ENCODE results near the gene PTMA.

PTMA gene

DNA sequence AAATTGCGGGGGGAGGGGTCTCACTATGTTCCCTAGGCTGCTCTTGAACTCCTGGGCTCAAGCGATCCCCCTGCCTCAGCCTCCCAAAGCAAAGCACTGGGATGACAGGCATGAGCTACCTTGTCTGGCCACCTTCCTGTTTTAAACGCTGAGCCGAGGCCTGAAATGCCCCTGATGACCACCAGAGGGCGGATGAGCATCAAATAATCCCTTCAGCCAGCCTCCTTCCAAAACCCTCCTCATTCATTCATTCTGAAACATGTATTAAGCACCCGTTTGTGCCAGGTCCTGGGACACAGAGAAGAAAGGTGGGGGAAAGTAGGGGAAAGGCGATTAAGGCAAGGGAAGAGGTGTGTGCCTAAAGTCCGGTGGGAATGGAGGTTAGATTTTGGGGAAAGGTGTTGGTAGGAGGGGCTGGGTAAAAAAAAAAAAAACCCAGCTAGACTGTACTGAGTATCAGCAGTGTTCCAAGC is 30.7 kb upstream of the PTMA start:
- ATAC-seq, result peak; percentile 58

GRCh38 chr2:231679908-231680284 is 28.4 kb upstream of the PTMA start:
- no peak for ATAC-seq

DNA sequence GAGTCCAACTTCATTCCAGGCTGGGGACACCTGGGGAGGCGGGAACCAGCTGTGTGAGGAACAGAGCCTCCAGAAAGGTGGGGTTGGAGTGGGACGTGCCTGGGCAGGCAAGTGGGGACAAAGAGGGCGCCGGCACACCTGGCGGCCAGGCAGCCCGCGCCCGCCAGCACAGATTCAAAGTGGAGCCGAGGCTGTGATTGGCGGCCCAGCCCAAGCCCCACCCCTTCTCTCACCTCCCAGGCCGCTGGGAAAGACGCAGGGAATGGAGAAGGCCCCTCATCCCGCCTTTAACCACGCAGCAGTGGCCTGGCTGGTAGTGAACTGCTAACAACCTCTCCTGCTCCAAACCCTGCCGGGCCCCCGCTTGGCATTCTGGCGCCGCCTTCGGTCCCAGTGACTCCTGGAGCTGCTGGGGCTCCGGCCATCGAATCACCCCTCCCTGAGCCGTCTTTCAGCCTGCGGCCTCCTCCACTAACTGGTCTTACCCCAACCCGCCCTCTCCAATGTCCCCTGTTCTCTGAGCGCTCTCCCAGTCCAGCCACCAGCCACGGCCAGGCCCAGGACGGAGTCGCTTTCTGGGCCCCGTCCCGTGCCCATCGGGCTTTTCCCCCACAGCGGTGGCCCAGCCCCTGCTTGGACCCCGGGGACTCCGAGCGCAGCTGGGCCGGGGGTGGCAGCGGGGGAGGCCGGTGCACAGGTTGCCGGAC is 27.9 kb upstream of the PTMA start:
- no peak for ATAC-seq

- peak in 1 of 2 donors; percentile 18 for ATAC-seq
These were observed 27.1 kb upstream of the PTMA start for GRCh38 chr2:231680992-231681852.

GRCh38 chr2:231682603-231683291 is 25.6 kb upstream of the PTMA start:
- no peak for ATAC-seq

DNA sequence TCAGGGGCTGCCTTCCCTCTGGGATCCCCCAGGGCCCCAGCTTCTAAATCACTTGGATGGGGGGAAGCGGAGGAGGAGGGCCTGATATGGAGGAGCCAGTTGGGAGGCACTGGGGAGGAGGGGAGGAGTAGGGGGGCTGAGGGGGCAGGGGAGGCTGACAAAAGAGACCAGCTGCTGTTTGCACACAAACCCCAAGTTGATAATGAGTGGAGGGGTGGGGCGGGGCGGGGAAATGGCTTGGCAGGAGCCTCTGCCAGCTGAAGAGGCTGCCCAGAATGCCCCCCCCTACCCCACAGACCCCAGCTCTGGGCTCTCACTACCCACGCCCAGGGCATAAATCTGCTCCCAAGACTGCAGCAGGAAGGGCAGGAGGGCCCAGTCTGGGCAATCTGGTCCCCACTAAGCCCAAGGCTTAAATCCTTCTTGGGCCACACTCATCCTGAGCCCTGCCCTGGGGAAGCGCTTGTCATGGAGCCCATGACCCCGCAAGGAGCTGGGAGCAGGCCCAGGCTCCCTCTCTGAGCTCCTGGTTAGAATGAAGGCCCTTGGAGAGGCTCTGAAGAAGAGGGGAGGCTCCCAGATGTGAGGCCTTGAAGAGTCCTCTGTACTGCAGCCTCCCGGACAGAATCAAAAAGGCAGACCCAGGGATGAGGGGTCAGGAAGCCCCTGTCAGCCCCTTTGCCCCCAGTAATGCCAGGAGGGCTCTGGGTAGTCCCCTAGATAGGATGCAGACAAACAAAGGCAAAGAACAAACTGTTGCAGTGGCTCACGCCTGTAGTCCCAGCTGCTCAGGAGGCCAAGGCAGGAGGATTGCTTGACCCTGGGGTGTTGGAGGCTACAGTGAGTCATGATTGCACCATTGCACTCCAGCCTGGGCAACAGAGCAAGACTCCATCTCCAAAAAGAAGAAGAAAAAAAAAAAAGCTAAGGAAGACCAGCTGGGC is 24.8 kb upstream of the PTMA start:
- ATAC-seq, result no peak

GRCh38 chr2:231684314-231685223 is 23.8 kb upstream of the PTMA start:
- ATAC-seq, result no peak

GRCh38 chr2:231685349-231686191 is 22.8 kb upstream of the PTMA start:
- ATAC-seq, result no peak

- no peak for ATAC-seq
These were observed 21.9 kb upstream of the PTMA start for GRCh38 chr2:231686192-231687100.

DNA sequence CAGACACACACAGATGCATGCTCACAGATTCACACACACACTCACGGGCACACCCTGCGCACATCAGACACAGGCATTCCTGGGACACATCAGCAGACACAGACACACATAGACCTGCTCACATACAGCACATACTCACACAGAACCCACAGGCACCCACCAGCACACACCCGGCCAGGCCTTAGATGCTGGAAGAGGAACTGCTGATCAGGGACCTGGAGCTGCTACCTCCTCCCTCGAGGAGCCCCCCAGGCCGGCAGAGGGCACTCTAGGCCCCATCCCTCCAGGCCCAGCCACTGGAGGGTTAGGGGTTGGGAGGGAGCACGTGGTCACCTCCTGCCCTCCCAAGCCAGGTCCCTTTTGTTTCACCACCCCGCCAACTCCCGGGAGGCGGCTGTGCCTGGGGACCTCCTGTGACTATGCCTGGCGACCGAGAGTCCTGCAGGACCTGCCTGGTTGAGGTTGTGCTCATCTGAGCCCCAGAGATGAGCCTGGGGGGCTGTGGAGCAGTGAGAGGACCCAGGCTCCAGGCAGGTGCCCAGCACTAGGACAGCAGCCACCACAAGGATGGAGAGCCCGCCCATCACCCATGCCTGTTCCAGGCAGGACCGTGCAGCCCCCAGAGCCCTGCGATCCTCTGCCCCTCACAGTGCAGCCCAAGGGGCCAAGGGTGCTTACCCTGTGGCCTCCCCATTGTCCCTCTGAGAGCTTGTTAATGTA is 21.0 kb upstream of the PTMA start:
- peak; percentile 91 to 94 for ATAC-seq

GRCh38 chr2:231687961-231688360 is 20.4 kb upstream of the PTMA start:
- no peak for ATAC-seq

- no peak for ATAC-seq
These were observed 19.6 kb upstream of the PTMA start for GRCh38 chr2:231688719-231689118.

DNA sequence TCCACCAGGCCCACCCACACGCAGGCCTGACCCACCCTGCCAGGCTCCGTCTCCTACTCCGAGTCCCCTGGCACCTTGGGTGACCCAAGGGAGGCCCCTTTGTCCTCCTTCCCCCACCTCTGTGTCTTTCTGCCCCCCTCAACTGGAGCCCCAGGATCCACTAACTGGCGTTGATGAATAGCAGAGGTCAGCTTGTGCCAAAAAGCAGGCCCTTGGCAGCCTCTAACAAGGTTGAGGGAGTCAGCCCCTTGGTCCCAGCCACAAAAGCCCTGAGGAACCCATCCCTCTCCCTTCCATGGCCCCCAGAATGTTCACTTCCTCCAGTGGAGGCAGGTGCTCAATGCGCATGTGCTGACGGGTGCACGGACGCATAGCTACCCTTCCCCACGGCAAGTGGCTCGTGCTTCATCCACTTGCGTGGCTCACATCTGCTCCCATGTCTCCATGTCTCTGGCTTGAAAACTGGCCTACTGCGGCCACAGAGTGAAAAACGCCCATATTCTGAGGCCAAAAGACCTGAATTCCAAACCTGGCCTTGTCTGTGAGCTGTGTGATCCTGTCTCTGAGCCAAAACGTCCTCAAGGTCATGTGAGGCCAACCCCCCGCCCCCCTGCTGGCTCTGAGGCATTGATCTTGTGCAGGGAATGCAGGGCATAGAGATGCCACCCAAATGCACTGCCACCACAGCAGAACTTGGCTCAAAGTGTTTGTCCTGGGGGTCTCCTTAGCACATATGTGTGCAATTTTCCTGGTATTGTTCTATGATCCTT is 19.0 kb upstream of the PTMA start:
- ATAC-seq, result no peak

GRCh38 chr2:231691251-231691772 is 17.0 kb upstream of the PTMA start:
- ATAC-seq, result no peak

GRCh38 chr2:231692847-231693246 is 15.5 kb upstream of the PTMA start:
- ATAC-seq, result no peak

DNA sequence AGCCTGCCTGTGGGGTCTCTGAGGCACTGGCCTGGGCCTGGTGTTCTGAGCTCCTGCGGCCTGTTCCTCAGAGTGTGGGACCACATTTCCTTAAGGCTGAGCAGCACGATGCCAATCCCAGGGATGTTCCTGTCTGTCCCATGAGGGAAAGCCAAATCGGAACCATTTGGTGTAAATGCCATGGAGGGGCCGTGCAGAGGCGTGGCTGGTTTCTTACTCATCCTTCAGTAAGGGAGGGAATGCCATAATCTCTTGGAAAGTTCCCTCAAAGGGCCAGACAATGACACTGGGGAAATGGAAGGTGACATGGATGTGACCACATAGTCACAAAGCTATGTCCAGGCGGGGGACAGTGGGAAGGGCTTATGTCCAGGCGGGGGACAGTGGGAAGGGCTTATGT is 14.4 kb upstream of the PTMA start:
- no peak for ATAC-seq

- no peak for ATAC-seq
These were observed 12.3 kb upstream of the PTMA start for GRCh38 chr2:231696004-231696367.
